ENCODE results near the gene CRELD2. TPM values are rescaled to one million over a fixed set of nuclear protein-coding genes. Genes with fewer than 3 reads are reported as not detected.
A peak's percentile ranks its signal among the peaks of the same experiment; 100 is the strongest.

Gene CRELD2
- total and polyA plus RNA-seq, 2 of the 13 experiments (the other 11 are each of a cell fraction or from before 2014, with no cell fraction given): 17.2 to 44.7 TPM

DNA sequence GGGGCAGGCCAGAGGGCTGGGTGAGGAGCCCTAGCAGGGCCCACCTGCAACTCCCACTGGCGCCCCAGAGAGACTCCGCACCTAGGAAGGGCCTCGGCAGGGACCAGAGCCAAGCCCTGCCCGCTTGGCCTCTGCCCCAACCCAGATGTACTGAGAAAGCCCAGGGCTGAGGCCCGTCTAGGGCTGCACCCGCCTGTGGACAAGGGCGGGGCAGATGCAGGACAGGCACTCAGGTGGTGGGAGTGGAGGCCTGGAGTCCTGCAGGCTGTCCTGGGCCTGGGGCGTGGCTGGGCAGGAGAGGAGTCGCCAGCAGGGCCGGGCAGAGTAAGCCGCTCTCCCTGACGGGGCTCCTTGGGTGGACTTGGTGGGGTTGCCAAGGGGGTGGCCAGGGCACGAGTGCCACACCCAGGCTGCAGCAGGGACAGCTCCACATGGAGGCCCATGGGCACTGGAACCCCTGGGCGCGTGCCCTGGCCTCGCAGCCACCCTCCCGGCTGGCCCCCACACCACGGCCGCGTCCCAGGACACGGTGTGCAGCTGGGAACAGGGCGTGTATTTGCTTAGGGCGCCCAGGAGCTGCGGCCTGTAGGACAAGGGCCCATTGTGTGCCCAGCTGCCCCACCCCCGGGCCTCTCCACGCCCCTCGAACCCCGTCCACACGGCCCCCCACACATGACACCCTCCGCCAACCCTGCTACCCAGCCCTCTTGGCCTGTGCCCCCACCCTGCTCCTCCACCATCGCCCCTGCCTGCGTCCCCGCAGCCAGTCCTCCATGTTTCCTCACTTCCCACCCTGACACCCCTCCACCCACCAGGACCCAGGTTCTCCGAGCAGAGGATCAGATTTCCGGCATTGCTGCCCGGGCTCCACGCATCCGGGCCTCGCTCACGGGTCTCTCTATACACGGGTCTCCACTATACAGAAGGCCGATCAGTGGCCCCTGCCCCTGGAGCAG is 30.8 kb downstream of the CRELD2 start (continued):
- TF ChIP-seq, protein P1, sequence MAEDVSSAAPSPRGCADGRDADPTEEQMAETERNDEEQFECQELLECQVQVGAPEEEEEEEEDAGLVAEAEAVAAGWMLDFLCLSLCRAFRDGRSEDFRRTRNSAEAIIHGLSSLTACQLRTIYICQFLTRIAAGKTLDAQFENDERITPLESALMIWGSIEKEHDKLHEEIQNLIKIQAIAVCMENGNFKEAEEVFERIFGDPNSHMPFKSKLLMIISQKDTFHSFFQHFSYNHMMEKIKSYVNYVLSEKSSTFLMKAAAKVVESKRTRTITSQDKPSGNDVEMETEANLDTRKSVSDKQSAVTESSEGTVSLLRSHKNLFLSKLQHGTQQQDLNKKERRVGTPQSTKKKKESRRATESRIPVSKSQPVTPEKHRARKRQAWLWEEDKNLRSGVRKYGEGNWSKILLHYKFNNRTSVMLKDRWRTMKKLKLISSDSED (CRISPR knock-in tag; IDR thresholded peaks at IDR 0.05): no peak
- TF ChIP-seq ZNF33B (CRISPR knock-in tag; IDR thresholded peaks at IDR 0.05) (peak; percentile 43; the same call in 1 of the 2 replicates), ARHGAP35 (CRISPR knock-in tag; IDR thresholded peaks at IDR 0.05; ENCODE audit: borderline replicate concordance) (no peak), ZFP36L1 (CRISPR knock-in tag; IDR thresholded peaks at IDR 0.05) (0 out of 2 replicates have a peak, but pooled peaks have one; percentile 29), NR2F1 (CRISPR knock-in tag; IDR thresholded peaks at IDR 0.05) (peak in 1 of 2 experiments; percentile 10; a peak in 1 of 4 replicates), AGO1 (IDR thresholded peaks at IDR 0.05; ENCODE audit: low read depth, low read length, poor library complexity, severe bottlenecking) (no peak), FIP1L1 (IDR thresholded peaks at IDR 0.05; ENCODE audit: borderline replicate concordance, insufficient read depth, low read depth, low read length) (0 out of 2 replicates have a peak, but pooled peaks have one; percentile 29), ZBTB20 (CRISPR knock-in tag; IDR thresholded peaks at IDR 0.05; ENCODE audit: borderline replicate concordance, low read depth) (0 out of 2 replicates have a peak, but pooled peaks have one; percentile 19), KLF6 (CRISPR knock-in tag; IDR thresholded peaks at IDR 0.05) (peak; percentile 41; the same call in 1 of the 2 replicates), MAZ (IDR thresholded peaks at IDR 0.05; ENCODE audit: borderline replicate concordance, low read depth, low read length) (peak; percentile 30; the same call in 1 of the 2 replicates), MAZ (CRISPR knock-in tag; IDR thresholded peaks at IDR 0.05; ENCODE audit: low read depth) (peak; percentile 71; the same call in 1 of the 2 replicates), ZNF7 (CRISPR knock-in tag; IDR thresholded peaks at IDR 0.05) (no peak)
- TF ChIP-seq, protein P2, sequence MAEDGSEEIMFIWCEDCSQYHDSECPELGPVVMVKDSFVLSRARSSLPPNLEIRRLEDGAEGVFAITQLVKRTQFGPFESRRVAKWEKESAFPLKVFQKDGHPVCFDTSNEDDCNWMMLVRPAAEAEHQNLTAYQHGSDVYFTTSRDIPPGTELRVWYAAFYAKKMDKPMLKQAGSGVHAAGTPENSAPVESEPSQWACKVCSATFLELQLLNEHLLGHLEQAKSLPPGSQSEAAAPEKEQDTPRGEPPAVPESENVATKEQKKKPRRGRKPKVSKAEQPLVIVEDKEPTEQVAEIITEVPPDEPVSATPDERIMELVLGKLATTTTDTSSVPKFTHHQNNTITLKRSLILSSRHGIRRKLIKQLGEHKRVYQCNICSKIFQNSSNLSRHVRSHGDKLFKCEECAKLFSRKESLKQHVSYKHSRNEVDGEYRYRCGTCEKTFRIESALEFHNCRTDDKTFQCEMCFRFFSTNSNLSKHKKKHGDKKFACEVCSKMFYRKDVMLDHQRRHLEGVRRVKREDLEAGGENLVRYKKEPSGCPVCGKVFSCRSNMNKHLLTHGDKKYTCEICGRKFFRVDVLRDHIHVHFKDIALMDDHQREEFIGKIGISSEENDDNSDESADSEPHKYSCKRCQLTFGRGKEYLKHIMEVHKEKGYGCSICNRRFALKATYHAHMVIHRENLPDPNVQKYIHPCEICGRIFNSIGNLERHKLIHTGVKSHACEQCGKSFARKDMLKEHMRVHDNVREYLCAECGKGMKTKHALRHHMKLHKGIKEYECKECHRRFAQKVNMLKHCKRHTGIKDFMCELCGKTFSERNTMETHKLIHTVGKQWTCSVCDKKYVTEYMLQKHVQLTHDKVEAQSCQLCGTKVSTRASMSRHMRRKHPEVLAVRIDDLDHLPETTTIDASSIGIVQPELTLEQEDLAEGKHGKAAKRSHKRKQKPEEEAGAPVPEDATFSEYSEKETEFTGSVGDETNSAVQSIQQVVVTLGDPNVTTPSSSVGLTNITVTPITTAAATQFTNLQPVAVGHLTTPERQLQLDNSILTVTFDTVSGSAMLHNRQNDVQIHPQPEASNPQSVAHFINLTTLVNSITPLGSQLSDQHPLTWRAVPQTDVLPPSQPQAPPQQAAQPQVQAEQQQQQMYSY (CRISPR knock-in tag; IDR thresholded peaks at IDR 0.05): peak; percentile 54; the same call in 1 of the 2 replicates
- TF ChIP-seq, protein P3, sequence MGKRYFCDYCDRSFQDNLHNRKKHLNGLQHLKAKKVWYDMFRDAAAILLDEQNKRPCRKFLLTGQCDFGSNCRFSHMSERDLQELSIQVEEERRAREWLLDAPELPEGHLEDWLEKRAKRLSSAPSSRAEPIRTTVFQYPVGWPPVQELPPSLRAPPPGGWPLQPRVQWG (CRISPR knock-in tag; IDR thresholded peaks at IDR 0.05; ENCODE audit: borderline replicate concordance, low read depth): no peak
- TF ChIP-seq, protein P4, sequence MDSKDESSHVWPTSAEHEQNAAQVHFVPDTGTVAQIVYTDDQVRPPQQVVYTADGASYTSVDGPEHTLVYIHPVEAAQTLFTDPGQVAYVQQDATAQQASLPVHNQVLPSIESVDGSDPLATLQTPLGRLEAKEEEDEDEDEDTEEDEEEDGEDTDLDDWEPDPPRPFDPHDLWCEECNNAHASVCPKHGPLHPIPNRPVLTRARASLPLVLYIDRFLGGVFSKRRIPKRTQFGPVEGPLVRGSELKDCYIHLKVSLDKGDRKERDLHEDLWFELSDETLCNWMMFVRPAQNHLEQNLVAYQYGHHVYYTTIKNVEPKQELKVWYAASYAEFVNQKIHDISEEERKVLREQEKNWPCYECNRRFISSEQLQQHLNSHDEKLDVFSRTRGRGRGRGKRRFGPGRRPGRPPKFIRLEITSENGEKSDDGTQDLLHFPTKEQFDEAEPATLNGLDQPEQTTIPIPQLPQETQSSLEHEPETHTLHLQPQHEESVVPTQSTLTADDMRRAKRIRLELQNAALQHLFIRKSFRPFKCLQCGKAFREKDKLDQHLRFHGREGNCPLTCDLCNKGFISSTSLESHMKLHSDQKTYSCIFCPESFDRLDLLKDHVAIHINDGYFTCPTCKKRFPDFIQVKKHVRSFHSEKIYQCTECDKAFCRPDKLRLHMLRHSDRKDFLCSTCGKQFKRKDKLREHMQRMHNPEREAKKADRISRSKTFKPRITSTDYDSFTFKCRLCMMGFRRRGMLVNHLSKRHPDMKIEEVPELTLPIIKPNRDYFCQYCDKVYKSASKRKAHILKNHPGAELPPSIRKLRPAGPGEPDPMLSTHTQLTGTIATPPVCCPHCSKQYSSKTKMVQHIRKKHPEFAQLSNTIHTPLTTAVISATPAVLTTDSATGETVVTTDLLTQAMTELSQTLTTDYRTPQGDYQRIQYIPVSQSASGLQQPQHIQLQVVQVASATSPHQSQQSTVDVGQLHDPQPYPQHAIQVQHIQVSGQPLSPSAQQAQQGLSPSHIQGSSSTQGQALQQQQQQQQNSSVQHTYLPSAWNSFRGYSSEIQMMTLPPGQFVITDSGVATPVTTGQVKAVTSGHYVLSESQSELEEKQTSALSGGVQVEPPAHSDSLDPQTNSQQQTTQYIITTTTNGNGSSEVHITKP (CRISPR knock-in tag; IDR thresholded peaks at IDR 0.05; ENCODE audit: low read depth): peak; percentile 33; the same call in 1 of the 2 replicates

Data from HepG2 (cell line).